GM12878 (cell line): ENCODE data around the gene ULBP1. TPM values are rescaled to one million over a fixed set of nuclear protein-coding genes. Genes with fewer than 3 reads are reported as not detected.

Experiments used
- ATF7 ChIP-seq: fragments of 450-650 bp; IDR thresholded peaks from 2 replicates; pipeline ENCODE4 v1.6.1; 2016; ENCODE audit warnings: low read depth, mild to moderate bottlenecking
- CBFB ChIP-seq: IDR thresholded peaks from 2 replicates; pipeline ENCODE4 v1.6.1; 2016; ENCODE audit warnings: antibody characterized with exemption, low read depth
- CEBPZ ChIP-seq: fragments of 150-350 bp; IDR thresholded peaks from 2 replicates; pipeline ENCODE4 v1.6.1; 2016; ENCODE audit warnings: low read depth, low read length
- CHD1 ChIP-seq: IDR thresholded peaks from 2 replicates; pipeline ENCODE4 v1.6.1; 2012; ENCODE audit warnings: low read depth, low read length, improper control_type of control experiment
- CHD2 ChIP-seq: IDR thresholded peaks from 2 replicates; pipeline ENCODE4 v1.6.1; 2011; ENCODE audit warnings: low read depth, low read length, improper control_type of control experiment, borderline replicate concordance
- CHD4 ChIP-seq: fragments of 200-600 bp; sonication (generic); IDR thresholded peaks from 2 replicates; pipeline ENCODE4 v1.6.1; 2016; ENCODE audit warnings: mild to moderate bottlenecking
- CUX1 ChIP-seq: IDR thresholded peaks from 2 replicates; pipeline ENCODE4 v1.6.1; 2012; ENCODE audit warnings: improper control_type of control experiment, low read depth, low read length; ENCODE audit not compliant: insufficient replicate concordance
- HDAC2 ChIP-seq: fragments of 200-600 bp; sonication (generic); IDR thresholded peaks from 2 replicates; pipeline ENCODE4 v1.6.1; 2017
- JUND ChIP-seq: IDR thresholded peaks from 2 replicates; pipeline ENCODE4 v1.6.1; 2012; ENCODE audit warnings: low read depth, mild to moderate bottlenecking, low read length, improper control_type of control experiment, moderate library complexity
- MYC ChIP-seq: IDR thresholded peaks from 2 replicates; pipeline ENCODE4 v1.6.1; 2011; ENCODE audit warnings: mild to moderate bottlenecking, low read length, moderate library complexity, inconsistent platforms; ENCODE audit not compliant: insufficient read depth, insufficient replicate concordance, insufficient read length, severe bottlenecking
- PKNOX1 ChIP-seq: fragments of 450-650 bp; IDR thresholded peaks from 2 replicates; pipeline ENCODE4 v1.6.1; 2016; ENCODE audit warnings: mild to moderate bottlenecking
- POLR2AphosphoS2 ChIP-seq: IDR thresholded peaks from 2 replicates; pipeline ENCODE4 v1.6.1; 2011; ENCODE audit warnings: low read depth, mild to moderate bottlenecking, low read length, improper control_type of control experiment, moderate library complexity
- POLR2AphosphoS5 ChIP-seq: IDR thresholded peaks from 2 replicates; pipeline ENCODE4 v1.6.1; 2011; ENCODE audit warnings: mild to moderate bottlenecking, low read length, inconsistent platforms
- RELA ChIP-seq: fragments of 450-650 bp; IDR thresholded peaks from 2 replicates; pipeline ENCODE4 v1.8.0; 2014; ENCODE audit warnings: borderline replicate concordance; ENCODE audit not compliant: partially characterized antibody
- SUZ12 ChIP-seq: fragments of 200-600 bp; sonication (generic); IDR thresholded peaks from one replicate; pipeline ENCODE4 v1.6.1; 2018; ENCODE audit warnings: antibody characterized with exemption, mild to moderate bottlenecking; ENCODE audit not compliant: unreplicated experiment
- TCF12 ChIP-seq: IDR thresholded peaks from 2 replicates; pipeline ENCODE4 v1.6.1; 2011; ENCODE audit warnings: low read depth, mild to moderate bottlenecking, low read length
- TCF3 ChIP-seq: IDR thresholded peaks from 2 replicates; pipeline ENCODE4 v1.6.1; 2012; ENCODE audit warnings: low read depth, mild to moderate bottlenecking, low read length, borderline replicate concordance; ENCODE audit not compliant: insufficient read depth
- WRNIP1 ChIP-seq: IDR thresholded peaks from 2 replicates; pipeline ENCODE4 v1.6.1; 2011; ENCODE audit warnings: low read depth, low read length, improper control_type of control experiment, borderline replicate concordance
- ZNF274 ChIP-seq: IDR thresholded peaks from one replicate; pipeline ENCODE4 v1.8.0; 2011; ENCODE audit not compliant: insufficient read length, insufficient read depth
- ZZZ3 ChIP-seq: IDR thresholded peaks from 2 replicates; pipeline ENCODE4 v1.6.1; 2011; ENCODE audit warnings: low read depth; ENCODE audit not compliant: control insufficient read depth, insufficient read length
- polyA plus RNA-seq, 11 experiments: library from polyadenylated mRNA; depleted of rRNA in 4 of 11; unstranded in 6 of 11; stranded (reverse) in 5 of 11; fragments of >200 nt; fragmentation: Nextera tagmentation in 4 of 11; fragmentation: Illumina TruSeq in 1 of 11; extraction: Ambion mirVana in 4 of 11; extraction: Trizol in 1 of 11; gene quantifications; 1 replicate in 1 of 11; 2 replicates in 10 of 11; pipeline versions ENCODE4 v1.2.1 to v1.2.3, GENCODE V29; 2011 to 2016; ENCODE audit warnings: inconsistent platforms in 2 of 11, missing spikeins in 2 of 11, low read depth in 1 of 11
- total RNA-seq, 4 experiments: library from RNA; depleted of rRNA in 3 of 4; stranded (reverse); fragments of >200 nt in 3 of 4; fragmentation: Illumina TruSeq in 1 of 4; extraction: Trizol in 1 of 4; gene quantifications; 2 replicates each; pipeline versions ENCODE4 v1.2.1 to v1.2.3, GENCODE V29; 2013 to 2021

Gene ULBP1
- total and polyA plus RNA-seq, 10 of the 15 experiments (the other 5 are each of a cell fraction or from before 2014, with no cell fraction given), result 0.02 to 0.12 (median 0.04) TPM; not detected in 7

- TF ChIP-seq CEBPZ (no peak), CHD1 (no peak), ZZZ3 (no peak), RELA (no peak), HDAC2 (no peak), ZNF274 (no peak), TCF3 (no peak), CHD4 (no peak), MYC (no peak), PKNOX1 (peak; percentile 15; the same call in 1 of the 2 replicates), SUZ12 (no peak), CBFB (peak; percentile 34; the same call in 1 of the 2 replicates), CUX1 (no peak), TCF12 (no peak), CHD2 (peak; percentile 31; the same call in 1 of the 2 replicates), POLR2AphosphoS2 (no peak), ATF7 (no peak; the same call in 1 of the 2 replicates), POLR2AphosphoS5 (peak; percentile 50; the same call in 1 of the 2 replicates), WRNIP1 (no peak), JUND (0 out of 2 replicates have a peak, but pooled peaks have one; percentile 48)
These were observed 41.3 kb downstream of the ULBP1 start (continued) for GRCh38 chr6:150004783-150005717.
